DND-41 (cell line): ENCODE measurements around the gene CCND1.

ENCODE experiments used
- ATAC-seq: fragments of 200-7000 bp; cut with Tn5 transposase; 3 replicates; pipeline ENCODE4 v1.9.1; 2021; ENCODE audit warnings: low read depth; ENCODE audit not compliant: insufficient read depth
- DNase-seq: peaks from one replicate; pipeline ENCODE4 v3.0.0-alpha.2; 2020
- H2AFZ ChIP-seq: 2 replicates; pipeline ENCODE4 v1.6.0; 2012; ENCODE audit warnings: low read depth, low read length
- H3K27ac ChIP-seq: 2 replicates; pipeline ENCODE4 v1.5.1; 2012; ENCODE audit warnings: low read length, inconsistent platforms
- H3K27me3 ChIP-seq: fragments of 200-600 bp; sonication (generic); 2 replicates; pipeline ENCODE4 v1.6.0; 2012; ENCODE audit warnings: low read length, mild to moderate bottlenecking, inconsistent platforms; ENCODE audit not compliant: insufficient read depth, poor library complexity
- H3K36me3 ChIP-seq: 2 replicates; pipeline ENCODE4 v1.5.1; 2012; ENCODE audit warnings: low read length, inconsistent platforms; ENCODE audit not compliant: insufficient read depth
- H3K4me1 ChIP-seq: 2 replicates; pipeline ENCODE4 v1.5.1; 2012; ENCODE audit warnings: mild to moderate bottlenecking, low read length; ENCODE audit not compliant: insufficient read depth
- H3K4me2 ChIP-seq: 2 replicates; pipeline ENCODE4 v1.6.0; 2012; ENCODE audit warnings: mild to moderate bottlenecking, moderate library complexity, low read length, inconsistent platforms; ENCODE audit not compliant: insufficient read depth
- H3K4me3 ChIP-seq, 2 experiments: fragments of 200-600 bp in 1 of 2; shearing (Covaris generic) in 1 of 2; 2 replicates each; pipeline ENCODE4 v1.5.1; 2012 to 2016; ENCODE audit warnings: inconsistent platforms in 2 of 2, low read length in 2 of 2, mild to moderate bottlenecking in 2 of 2, low read depth in 1 of 2, moderate library complexity in 1 of 2
- H3K79me2 ChIP-seq: 2 replicates; pipeline ENCODE4 v1.6.0; 2012; ENCODE audit warnings: low read length, inconsistent platforms; ENCODE audit not compliant: insufficient read depth
- H3K9ac ChIP-seq: 2 replicates; pipeline ENCODE4 v1.6.0; 2012; ENCODE audit warnings: low read depth, mild to moderate bottlenecking, inconsistent platforms, low read length, moderate library complexity
- H3K9me3 ChIP-seq: 2 replicates; pipeline ENCODE4 v1.5.1; 2012; ENCODE audit warnings: low read length, moderate library complexity, mild to moderate bottlenecking, inconsistent platforms; ENCODE audit not compliant: insufficient read depth, severe bottlenecking
- H4K20me1 ChIP-seq: 2 replicates; pipeline ENCODE4 v1.6.0; 2012; ENCODE audit warnings: low read length; ENCODE audit not compliant: insufficient read depth
- EZH2 ChIP-seq: IDR thresholded peaks from 3 replicates; pipeline ENCODE4 v1.6.1; 2012; ENCODE audit warnings: borderline replicate concordance, low read depth, mild to moderate bottlenecking, moderate library complexity, low read length, inconsistent platforms; ENCODE audit not compliant: severe bottlenecking
- TF ChIP-seq, protein P1 (sequence below): IDR thresholded peaks from 2 replicates; pipeline ENCODE4 v1.5.1; 2012; ENCODE audit warnings: borderline replicate concordance, low read length, moderate library complexity, mild to moderate bottlenecking; ENCODE audit not compliant: poor library complexity, severe bottlenecking; ENCODE audit errors: extremely low read depth

CCND1 gene

DNA sequence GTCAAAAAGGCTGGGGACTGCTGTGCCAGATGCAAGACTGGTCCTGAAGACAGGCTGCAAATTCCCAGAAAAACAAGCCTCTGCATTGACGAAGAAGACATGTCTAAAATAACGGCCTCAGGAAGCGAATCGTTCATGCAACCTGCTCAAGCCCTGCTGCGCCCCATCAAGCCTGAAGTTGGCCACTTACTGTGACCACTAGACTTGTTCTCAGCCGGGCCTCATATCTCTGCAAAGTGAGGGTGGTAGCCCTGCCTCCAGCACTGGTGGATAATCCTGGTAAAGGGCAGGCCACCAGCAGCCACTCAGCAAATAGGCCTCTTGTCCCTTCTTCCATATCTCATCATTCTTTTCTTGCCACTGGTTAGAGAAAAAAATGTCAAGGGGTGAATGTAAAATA, 22.4 kb downstream of the CCND1 start:
- DNase-seq = no peak
- Histone ChIP-seq H3K27me3 (no peaks in the 10 kb centered on the region), H3K36me3 (peaks cover 32% of the 10 kb centered on the region), H3K4me2 (no peak overlapping the region), H2AFZ (no peak overlapping the region), H3K4me3 (no peak overlapping the region), H4K20me1 (peaks cover 6% of the 10 kb centered on the region), H3K79me2 (no peaks in the 10 kb centered on the region), H3K9me3 (no peaks in the 10 kb centered on the region), H3K4me1 (no peaks in the 10 kb centered on the region), H3K27ac (no peak overlapping the region), H3K9ac (no peak overlapping the region)
- ATAC-seq = no peak
- TF ChIP-seq, protein P1, sequence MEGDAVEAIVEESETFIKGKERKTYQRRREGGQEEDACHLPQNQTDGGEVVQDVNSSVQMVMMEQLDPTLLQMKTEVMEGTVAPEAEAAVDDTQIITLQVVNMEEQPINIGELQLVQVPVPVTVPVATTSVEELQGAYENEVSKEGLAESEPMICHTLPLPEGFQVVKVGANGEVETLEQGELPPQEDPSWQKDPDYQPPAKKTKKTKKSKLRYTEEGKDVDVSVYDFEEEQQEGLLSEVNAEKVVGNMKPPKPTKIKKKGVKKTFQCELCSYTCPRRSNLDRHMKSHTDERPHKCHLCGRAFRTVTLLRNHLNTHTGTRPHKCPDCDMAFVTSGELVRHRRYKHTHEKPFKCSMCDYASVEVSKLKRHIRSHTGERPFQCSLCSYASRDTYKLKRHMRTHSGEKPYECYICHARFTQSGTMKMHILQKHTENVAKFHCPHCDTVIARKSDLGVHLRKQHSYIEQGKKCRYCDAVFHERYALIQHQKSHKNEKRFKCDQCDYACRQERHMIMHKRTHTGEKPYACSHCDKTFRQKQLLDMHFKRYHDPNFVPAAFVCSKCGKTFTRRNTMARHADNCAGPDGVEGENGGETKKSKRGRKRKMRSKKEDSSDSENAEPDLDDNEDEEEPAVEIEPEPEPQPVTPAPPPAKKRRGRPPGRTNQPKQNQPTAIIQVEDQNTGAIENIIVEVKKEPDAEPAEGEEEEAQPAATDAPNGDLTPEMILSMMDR = no peak
- TF ChIP-seq EZH2 = no peak

DNA sequence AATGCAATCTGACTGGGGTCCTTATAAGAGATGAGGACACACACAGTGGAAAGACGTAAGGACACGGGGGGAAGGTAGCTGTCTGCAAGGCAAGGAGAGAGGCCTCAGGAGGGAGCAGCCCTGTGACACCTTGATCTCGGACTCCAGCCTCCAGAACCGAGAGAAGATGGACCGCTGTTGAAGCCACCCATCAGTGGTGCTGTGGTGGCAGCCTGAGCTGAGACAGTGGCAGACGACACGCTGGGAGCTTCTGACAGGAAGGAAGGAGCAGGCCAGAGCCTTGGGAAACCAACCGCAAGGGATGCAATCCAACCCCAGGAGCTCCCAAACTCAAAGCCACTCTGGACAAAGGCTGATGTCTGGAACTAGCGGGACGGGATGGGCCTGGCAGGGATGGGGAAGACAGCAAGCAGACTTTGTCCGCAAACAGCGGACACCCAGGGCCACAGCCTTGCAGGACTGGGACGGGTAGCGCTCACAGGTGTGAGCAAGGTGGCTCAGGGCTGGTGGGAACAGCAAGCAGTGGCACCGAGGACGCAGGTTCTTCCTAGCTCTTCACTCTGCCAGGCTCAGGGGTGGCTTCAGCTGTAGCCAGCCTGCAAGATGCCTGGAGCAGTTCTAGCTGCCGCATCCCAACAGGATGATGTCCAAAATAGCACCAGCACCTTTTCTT, 23.3 kb downstream of the CCND1 start:
- TF ChIP-seq, protein P1 = no peak
- TF ChIP-seq EZH2 = no peak
- Histone ChIP-seq H3K9me3 (no peaks in the 10 kb centered on the region), H3K36me3 (peaks cover 38% of the 10 kb centered on the region)

DNA sequence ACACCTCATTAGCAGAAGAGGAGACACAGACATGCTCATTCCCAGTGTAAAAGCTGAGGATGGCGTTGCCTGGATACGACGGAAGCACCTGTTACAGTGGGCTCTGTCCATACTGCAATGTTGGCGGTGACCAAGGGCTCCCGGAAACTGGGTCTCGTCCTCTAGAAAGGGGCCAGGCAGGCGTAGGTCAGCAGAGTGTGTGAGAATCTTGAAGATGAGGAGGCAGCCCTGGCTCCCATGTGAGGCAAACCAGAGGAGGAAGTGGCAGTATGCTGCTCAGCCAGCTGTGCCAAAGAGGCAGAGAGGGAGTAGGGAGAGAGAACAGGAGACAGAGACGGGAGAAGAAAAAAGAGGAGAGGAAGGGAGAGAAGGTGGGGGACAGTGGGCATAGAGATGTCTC, 23.9 kb downstream of the CCND1 start:
- H3K4me3 ChIP-seq = no peak overlapping the region
- H3K9me3 ChIP-seq = no peaks in the 10 kb centered on the region
- no peak overlapping the region for H3K27ac ChIP-seq
- ATAC-seq (no peak), DNase-seq (no peak)
- H3K4me2 ChIP-seq = no peak overlapping the region
- H3K9ac ChIP-seq = no peak overlapping the region
- H3K36me3 ChIP-seq = peaks cover 44% of the 10 kb centered on the region
- H4K20me1 ChIP-seq = peaks cover 13% of the 10 kb centered on the region
- no peak overlapping the region for H2AFZ ChIP-seq
- H3K4me1 ChIP-seq = no peaks in the 10 kb centered on the region
- peaks cover 4% of the 10 kb centered on the region; the same call in 1 of the 2 replicates for H3K79me2 ChIP-seq
- no peaks in the 10 kb centered on the region for H3K27me3 ChIP-seq
- no peak for TF ChIP-seq EZH2
- TF ChIP-seq, protein P1 = no peak

More for the DNA sequence above, 23.3 kb downstream of the CCND1 start:
- H3K9ac ChIP-seq = no peak overlapping the region
- no peak for ATAC-seq
- H3K4me1 ChIP-seq = no peaks in the 10 kb centered on the region
- H3K4me3 ChIP-seq = no peak overlapping the region
- DNase-seq = no peak
- H3K27me3 ChIP-seq = no peaks in the 10 kb centered on the region
- no peak overlapping the region for H2AFZ ChIP-seq
- peaks cover 6% of the 10 kb centered on the region for H4K20me1 ChIP-seq
- peaks cover under 1% of the 10 kb centered on the region; the same call in 1 of the 2 replicates for H3K79me2 ChIP-seq
- H3K4me2 ChIP-seq = no peak overlapping the region
- H3K27ac ChIP-seq = no peak overlapping the region

DNA sequence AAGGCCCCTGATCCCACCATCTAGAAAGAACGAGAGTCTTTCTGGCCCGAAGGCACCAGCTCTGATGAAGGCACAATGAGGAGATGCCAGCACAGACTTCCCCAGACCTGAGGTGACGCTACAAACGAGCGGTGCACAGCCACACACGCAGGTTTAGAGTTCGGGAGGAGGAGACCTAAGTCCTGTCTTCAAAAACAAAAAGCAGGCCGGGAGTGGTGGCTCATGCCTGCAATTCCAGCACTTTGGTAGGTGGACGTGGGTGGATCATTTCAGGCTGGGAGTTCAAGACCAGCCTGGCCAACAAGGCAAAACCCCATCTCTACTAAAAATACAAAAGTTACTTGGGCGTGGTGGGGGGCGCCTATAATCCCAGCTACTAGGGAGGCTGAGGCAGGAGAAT, 24.7 kb downstream of the CCND1 start:
- Histone ChIP-seq H3K4me2 (no peak overlapping the region), H3K4me1 (peaks cover 6% of the 10 kb centered on the region; the same call in 1 of the 2 replicates), H3K9me3 (no peaks in the 10 kb centered on the region), H3K79me2 (peaks cover 4% of the 10 kb centered on the region; the same call in 1 of the 2 replicates), H3K36me3 (peaks cover 52% of the 10 kb centered on the region), H3K27ac (no peak overlapping the region), H4K20me1 (peaks cover 21% of the 10 kb centered on the region), H3K27me3 (no peaks in the 10 kb centered on the region), H2AFZ (no peak overlapping the region), H3K9ac (no peak overlapping the region), H3K4me3 (no peak overlapping the region)
- no peak for TF ChIP-seq EZH2
- TF ChIP-seq, protein P1 = no peak
- DNase-seq (no peak), ATAC-seq (no peak)
